GM20000 (cell line): ENCODE data around the gene FXYD6.

Source experiments
- DNase-seq: peaks from one replicate; pipeline ENCODE4 v3.0.0; 2012; ENCODE audit warnings: low spot score
- TF ChIP-seq, protein P1 (sequence below): IDR thresholded peaks from 2 replicates; pipeline ENCODE4 v1.5.1; 2012; ENCODE audit warnings: mild to moderate bottlenecking, control low read depth; ENCODE audit errors: extremely low read depth, missing control alignments

Gene FXYD6

DNA sequence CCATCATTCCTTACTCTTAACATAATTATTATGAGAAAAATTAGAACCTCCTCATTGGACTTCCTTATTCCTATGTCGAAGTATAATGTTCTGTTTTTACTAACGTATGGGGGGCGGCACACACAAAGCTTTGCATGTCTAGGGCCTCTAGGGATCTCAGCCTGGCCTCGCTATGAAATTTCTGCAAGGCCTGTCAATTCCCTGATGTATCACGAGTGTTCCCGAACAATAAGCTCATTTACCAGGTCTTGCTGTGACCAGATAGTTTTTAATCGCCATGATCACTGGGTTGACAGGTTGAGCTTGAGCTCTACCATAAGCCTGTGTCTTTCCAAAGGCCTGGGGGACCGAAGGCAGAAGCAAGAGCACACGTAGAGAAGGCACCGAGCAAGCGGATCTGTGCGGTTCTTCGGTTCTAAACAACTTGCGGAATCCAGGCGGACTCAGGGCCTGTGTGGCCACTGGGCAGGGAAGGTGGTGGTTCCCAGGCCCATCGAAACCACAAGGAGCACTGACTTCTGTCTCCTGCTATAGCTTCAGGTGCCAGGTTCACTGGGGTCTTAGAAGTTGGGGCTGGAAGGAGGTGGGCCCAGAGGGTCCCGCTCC is 41.5 kb downstream of the FXYD6 start:
- no peak for DNase-seq
- TF ChIP-seq, protein P1, sequence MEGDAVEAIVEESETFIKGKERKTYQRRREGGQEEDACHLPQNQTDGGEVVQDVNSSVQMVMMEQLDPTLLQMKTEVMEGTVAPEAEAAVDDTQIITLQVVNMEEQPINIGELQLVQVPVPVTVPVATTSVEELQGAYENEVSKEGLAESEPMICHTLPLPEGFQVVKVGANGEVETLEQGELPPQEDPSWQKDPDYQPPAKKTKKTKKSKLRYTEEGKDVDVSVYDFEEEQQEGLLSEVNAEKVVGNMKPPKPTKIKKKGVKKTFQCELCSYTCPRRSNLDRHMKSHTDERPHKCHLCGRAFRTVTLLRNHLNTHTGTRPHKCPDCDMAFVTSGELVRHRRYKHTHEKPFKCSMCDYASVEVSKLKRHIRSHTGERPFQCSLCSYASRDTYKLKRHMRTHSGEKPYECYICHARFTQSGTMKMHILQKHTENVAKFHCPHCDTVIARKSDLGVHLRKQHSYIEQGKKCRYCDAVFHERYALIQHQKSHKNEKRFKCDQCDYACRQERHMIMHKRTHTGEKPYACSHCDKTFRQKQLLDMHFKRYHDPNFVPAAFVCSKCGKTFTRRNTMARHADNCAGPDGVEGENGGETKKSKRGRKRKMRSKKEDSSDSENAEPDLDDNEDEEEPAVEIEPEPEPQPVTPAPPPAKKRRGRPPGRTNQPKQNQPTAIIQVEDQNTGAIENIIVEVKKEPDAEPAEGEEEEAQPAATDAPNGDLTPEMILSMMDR, result no peak

DNA sequence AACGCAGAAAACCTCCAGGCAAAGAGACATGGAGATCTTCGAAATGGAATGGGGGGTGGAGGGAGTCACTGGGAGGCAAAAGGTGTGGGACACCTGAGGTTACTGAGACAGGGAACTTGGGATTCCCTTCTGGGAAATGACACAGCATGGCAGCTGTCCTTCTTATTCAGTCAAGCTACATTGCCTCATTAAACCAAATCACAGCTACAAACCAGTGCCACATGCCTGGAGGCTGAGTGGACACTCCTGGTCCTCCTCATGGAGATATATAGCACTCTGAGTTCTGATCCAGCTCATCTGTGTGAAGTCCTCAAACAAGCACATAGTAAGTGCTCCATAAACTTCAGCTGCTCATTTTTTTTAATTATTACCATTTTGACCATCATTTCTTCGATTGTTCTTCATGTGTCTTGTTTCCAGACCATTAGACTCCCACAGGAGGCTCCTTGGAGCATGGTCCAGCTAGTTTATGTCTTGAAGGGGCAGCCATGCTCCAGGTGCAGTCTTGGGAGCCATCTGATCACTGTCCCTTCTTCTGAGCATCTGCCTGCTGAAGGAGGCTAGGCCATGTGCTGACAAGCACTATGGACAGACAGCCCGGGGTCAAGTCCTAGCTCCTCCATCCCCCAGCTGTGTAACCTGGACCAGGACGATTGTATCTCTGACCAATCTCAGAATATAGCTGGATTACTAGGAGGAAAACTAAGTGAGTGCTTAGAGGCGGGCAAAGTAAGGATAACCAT is 42.2 kb downstream of the FXYD6 start:
- TF ChIP-seq, protein P1, result no peak
- DNase-seq, result no peak

DNA sequence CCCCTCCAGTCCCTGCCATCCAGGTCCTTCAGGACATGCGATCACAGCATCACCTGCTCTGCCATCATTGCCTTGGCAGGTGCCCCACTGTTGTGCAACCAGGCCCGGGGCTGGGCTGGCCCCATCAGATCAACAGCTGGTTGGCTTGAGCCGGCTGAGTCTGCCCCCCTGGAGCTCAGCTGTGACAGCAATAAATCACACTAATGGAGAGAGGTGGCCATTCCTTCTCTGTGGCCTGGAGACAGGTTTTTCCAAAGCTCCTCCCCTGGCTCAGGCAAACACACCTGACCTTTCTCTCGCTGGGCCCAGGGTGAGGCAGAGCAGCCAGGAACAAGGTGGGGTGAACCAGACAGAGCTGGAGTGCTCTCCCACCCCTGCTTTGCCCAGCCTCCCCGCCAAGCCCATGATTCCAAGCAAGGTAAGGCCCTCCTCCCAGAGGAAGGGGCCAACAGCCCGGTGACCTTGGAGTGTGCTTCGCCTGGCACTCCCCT is 43.0 kb downstream of the FXYD6 start:
- TF ChIP-seq, protein P1, result no peak
- no peak for DNase-seq

DNA sequence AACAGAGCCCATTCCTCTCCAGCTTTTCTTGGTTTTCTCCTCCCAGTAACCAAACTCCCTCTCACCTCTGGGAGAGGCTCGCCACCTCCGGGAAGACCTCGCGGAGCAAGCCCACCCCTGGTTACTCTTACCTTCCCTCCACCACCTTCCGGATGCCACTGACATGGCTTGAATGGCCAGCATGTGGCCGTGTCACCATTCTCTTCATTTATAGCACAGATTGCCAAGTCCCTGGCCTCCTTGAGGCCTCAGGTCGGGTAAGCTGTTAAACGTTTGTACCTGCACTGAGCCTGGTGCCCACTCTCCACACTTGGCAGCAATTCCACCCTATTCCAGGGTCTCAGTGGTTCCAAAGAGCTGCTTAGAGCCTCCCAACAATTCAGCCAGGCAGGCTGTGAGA is 43.9 kb downstream of the FXYD6 start:
- no peak for DNase-seq
- TF ChIP-seq, protein P1, result no peak

DNA sequence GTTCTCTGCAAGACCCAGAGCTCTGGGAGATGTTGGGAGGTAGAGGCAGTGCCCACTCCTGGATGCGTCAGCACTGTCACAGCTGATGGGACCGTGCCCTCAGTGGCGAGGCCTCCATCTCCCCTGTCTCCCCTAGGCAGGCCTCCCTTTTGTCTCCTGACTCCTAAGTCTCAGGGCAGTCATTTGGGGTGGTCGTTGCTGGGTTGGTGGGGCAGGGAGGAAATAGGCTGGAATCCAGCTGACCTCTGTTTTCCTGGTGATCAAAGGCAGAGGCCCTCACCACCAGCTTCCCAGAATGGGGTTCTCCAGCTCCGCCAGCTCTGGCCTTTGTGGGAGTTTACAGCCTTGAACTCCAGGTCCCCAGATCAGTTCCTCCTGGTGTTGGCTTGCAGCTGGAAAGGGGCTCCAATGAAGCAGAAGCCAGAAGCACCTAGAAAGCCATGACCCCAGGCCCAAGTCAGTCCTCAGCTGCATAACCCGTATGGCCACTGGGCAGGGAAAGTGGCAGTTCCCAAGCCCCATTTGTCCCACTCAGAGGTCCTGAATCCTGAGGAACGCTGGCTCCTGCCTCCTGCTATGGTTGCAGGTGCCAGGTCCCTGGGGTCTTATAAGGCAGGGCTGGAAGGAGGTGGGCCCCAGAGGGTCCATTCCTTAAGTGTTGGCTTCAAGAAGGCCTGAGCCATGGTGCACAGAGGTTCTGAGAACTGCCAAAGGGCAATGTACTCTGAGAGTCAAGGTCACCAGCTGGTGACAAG is 44.6 kb downstream of the FXYD6 start:
- DNase-seq, result no peak
- TF ChIP-seq, protein P1, result no peak

DNA sequence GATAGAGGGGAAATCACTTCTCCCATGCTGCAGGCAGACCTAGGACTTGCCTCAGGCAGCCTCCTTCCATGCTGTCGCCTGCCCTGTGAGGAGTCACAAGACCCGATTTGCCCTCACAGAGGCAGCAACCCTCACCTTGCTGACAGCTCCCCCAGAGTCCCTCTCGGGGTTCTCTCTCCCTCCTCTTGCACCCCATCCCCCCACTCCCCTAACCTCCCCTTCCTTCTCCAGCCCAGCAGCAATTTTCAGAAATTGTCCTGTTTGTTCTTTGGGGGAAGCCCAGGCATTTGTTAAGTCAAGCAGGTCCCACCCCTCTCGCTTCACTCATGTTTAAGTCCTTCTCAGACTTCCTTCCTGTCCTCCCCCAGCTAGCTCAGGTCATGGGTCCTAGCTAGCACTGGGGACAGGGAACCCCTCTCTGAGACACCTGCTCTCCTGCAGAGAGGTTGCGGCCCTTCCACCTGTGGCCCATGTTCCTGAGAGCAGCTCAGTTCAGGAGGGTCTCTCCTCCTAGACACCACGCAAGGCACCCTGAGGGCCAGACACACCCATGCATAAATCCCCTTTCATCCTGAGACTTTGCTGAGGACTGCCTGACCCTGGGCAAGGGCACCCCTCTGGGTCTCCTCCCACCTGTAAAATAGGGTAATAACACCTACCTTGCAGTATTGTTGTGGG is 45.6 kb downstream of the FXYD6 start:
- DNase-seq, result no peak
- TF ChIP-seq, protein P1, result no peak
